Endothelial cell of umbilical vein (primary cell): ENCODE results near the gene SORL1.

Experiments used
- EZH2 ChIP-seq: IDR thresholded peaks from 2 replicates; pipeline ENCODE4 v1.6.1; 2012; ENCODE audit warnings: borderline replicate concordance, low read depth, mild to moderate bottlenecking, moderate library complexity, low read length, inconsistent platforms; ENCODE audit not compliant: severe bottlenecking
- FOS ChIP-seq: IDR thresholded peaks from 2 replicates; pipeline ENCODE4 v1.6.1; 2011; ENCODE audit warnings: mild to moderate bottlenecking, low read length, moderate library complexity, borderline replicate concordance; ENCODE audit not compliant: insufficient read depth
- POLR2A ChIP-seq: IDR thresholded peaks from 2 replicates; pipeline ENCODE4 v1.6.1; 2012; ENCODE audit warnings: low read depth, mild to moderate bottlenecking, control low read depth, low read length
- POLR2AphosphoS5 ChIP-seq: IDR thresholded peaks from 2 replicates; pipeline ENCODE4 v1.6.1; 2012; ENCODE audit warnings: low read depth, mild to moderate bottlenecking, control low read depth, low read length, moderate library complexity; ENCODE audit not compliant: insufficient read depth
- TF ChIP-seq, protein P1 (sequence below), 2 donors: IDR thresholded peaks; 1 replicate in 1 of 2; 2 replicates in 1 of 2; pipeline ENCODE4 v1.5.1; 2011; ENCODE audit warnings: low read length in 2 of 2, mild to moderate bottlenecking in 2 of 2, moderate library complexity in 2 of 2, control low read depth in 1 of 2, inconsistent platforms in 1 of 2, low read depth in 1 of 2; ENCODE audit not compliant: insufficient read depth in 1 of 2; ENCODE audit errors: extremely low read depth in 1 of 2
- TF ChIP-seq, protein P2 (sequence below): IDR thresholded peaks from 2 replicates; pipeline ENCODE4 v1.6.1; 2011; ENCODE audit not compliant: insufficient read depth, insufficient read length

DNA sequence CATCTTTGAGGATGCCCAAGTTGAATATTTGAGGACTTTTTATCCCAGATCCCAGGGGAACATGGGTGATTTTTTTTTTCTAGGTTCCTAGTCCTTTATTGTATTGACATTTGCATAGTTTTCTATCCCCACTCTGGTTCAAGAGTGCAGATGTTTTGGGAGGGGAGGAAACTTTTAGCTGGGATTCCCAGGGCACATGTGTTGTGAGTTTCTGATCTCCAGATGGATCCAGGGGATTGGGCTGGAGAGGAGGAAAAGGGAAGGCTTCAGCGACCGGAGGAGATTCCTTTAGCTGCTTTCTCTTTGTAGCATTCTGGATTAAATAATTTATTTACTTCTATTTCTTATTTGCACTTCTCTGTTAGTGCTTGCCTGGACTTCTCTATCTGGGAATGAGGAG, 15.4 kb downstream of the SORL1 start:
- TF ChIP-seq, protein P1, sequence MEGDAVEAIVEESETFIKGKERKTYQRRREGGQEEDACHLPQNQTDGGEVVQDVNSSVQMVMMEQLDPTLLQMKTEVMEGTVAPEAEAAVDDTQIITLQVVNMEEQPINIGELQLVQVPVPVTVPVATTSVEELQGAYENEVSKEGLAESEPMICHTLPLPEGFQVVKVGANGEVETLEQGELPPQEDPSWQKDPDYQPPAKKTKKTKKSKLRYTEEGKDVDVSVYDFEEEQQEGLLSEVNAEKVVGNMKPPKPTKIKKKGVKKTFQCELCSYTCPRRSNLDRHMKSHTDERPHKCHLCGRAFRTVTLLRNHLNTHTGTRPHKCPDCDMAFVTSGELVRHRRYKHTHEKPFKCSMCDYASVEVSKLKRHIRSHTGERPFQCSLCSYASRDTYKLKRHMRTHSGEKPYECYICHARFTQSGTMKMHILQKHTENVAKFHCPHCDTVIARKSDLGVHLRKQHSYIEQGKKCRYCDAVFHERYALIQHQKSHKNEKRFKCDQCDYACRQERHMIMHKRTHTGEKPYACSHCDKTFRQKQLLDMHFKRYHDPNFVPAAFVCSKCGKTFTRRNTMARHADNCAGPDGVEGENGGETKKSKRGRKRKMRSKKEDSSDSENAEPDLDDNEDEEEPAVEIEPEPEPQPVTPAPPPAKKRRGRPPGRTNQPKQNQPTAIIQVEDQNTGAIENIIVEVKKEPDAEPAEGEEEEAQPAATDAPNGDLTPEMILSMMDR (IDR thresholded peaks at IDR 0.05; ENCODE audit: extremely low read depth in 1 of 2, insufficient read depth in 1 of 2, low read depth in 1 of 2, low read length in 2 of 2), result no peak
- TF ChIP-seq POLR2A, result no peak
- no peak for TF ChIP-seq EZH2
- no peak for TF ChIP-seq POLR2AphosphoS5
- TF ChIP-seq, protein P2, sequence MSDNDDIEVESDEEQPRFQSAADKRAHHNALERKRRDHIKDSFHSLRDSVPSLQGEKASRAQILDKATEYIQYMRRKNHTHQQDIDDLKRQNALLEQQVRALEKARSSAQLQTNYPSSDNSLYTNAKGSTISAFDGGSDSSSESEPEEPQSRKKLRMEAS, result no peak
- no peak for TF ChIP-seq FOS
